A549 (cell line): ENCODE results near the gene HMCN1. TPM values are rescaled to one million over a fixed set of nuclear protein-coding genes. Genes with fewer than 3 reads are reported as not detected.

ENCODE experiments used
- ATAC-seq, 2 experiments: fragments of 200-7000 bp in 1 of 2; fragments of >200 bp in 1 of 2; cut with Nextera tagmentation in 1 of 2; cut with Tn5 transposase in 1 of 2; 3 replicates each; pipeline versions ENCODE4 v1.8.0 to v1.9.1; 2018 to 2020; ENCODE audit warnings: mild to moderate bottlenecking in 1 of 2, moderate library complexity in 1 of 2
- CTCF ChIA-PET: fragments of 300-600 bp; sonication (Branson Sonifier 250); formaldehyde crosslinking; extraction: SDS; loops from one replicate; lab custom pipeline; 2021; ENCODE audit warnings: antibody characterized with exemption, inconsistent platforms; lab: Yijun Ruan, JAX
- POLR2A ChIA-PET: fragments of 350-600 bp; formaldehyde crosslinking; extraction: SDS; loops from one replicate; lab custom pipeline; 2021; ENCODE audit warnings: antibody characterized with exemption, inconsistent platforms; lab: Yijun Ruan, JAX
- DNase-seq, 2 experiments: peaks; one replicate each; pipeline versions ENCODE4 v3.0.0 to v3.0.0-alpha.2; 2011 to 2016; ENCODE audit warnings: low read depth in 1 of 2, low spot score in 1 of 2
- FAIRE-seq: peaks from 2 replicates; lab custom pipeline; 2011; peaks lifted over from hg19 to GRCh38; lab: Jason Lieb, UNC
- H3K27ac ChIP-seq, 2 experiments: fragments of >200 bp; sonication (Bioruptor Twin); formaldehyde crosslinking; 3 replicates each; pipeline ENCODE4 v1.5.1; 2016 to 2017
- H3K4me1 ChIP-seq: fragments of >200 bp; sonication (Bioruptor Twin); formaldehyde crosslinking; 3 replicates; pipeline ENCODE4 v1.6.1; 2016
- H3K4me2 ChIP-seq: fragments of >200 bp; sonication (Bioruptor Twin); formaldehyde crosslinking; 3 replicates; pipeline ENCODE4 v1.6.1; 2016
- H3K4me3 ChIP-seq: fragments of >200 bp; sonication (Bioruptor Twin); formaldehyde crosslinking; 3 replicates; pipeline ENCODE4 v1.5.1; 2016
- H3K9me3 ChIP-seq: fragments of >200 bp; sonication (Bioruptor Twin); formaldehyde crosslinking; 3 replicates; pipeline ENCODE4 v1.6.1; 2016
- BHLHE40 ChIP-seq: IDR thresholded peaks from 2 replicates; pipeline ENCODE4 v1.6.1; 2012; ENCODE audit warnings: low read depth, low read length, inconsistent platforms
- CEBPB ChIP-seq, 2 experiments: fragments of >200 bp in 1 of 2; sonication (Bioruptor Twin) in 1 of 2; formaldehyde crosslinking in 1 of 2; IDR thresholded peaks; 2 replicates each; pipeline ENCODE4 v1.6.1; 2012 to 2016
- CHD2 ChIP-seq: fragments of 150-350 bp; IDR thresholded peaks from 2 replicates; pipeline ENCODE4 v1.6.1; 2014; ENCODE audit warnings: low read length; ENCODE audit not compliant: partially characterized antibody
- CHD4 ChIP-seq: fragments of 200-600 bp; sonication (generic); IDR thresholded peaks from 2 replicates; pipeline ENCODE4 v1.6.1; 2016; ENCODE audit warnings: antibody characterized with exemption, mild to moderate bottlenecking, borderline replicate concordance
- FOSL2 ChIP-seq, 2 experiments: fragments of 450-650 bp in 1 of 2; fragments of >200 bp in 1 of 2; sonication (Bioruptor Twin) in 1 of 2; formaldehyde crosslinking; IDR thresholded peaks; 2 replicates each; pipeline versions ENCODE4 v1.5.0 to v1.6.1; 2016 to 2020; ENCODE audit warnings: mild to moderate bottlenecking in 1 of 2, moderate library complexity in 1 of 2
- FOXS1 ChIP-seq: fragments of 250-450 bp; sonication (Bioruptor Pico); IDR thresholded peaks from 2 replicates; pipeline ENCODE4 v1.5.0; 2020; ENCODE audit warnings: mild to moderate bottlenecking, moderate library complexity
- HES2 ChIP-seq: fragments of >200 bp; sonication (Bioruptor Twin); formaldehyde crosslinking; IDR thresholded peaks from 2 replicates; pipeline ENCODE4 v1.6.1; 2016
- HEYL ChIP-seq: fragments of 250-450 bp; sonication (Bioruptor Pico); IDR thresholded peaks from 2 replicates; pipeline ENCODE4 v1.8.0; 2021; ENCODE audit warnings: mild to moderate bottlenecking, moderate library complexity
- HOXA7 ChIP-seq: fragments of 250-450 bp; sonication (Bioruptor Pico); IDR thresholded peaks from 2 replicates; pipeline ENCODE4 v1.5.0; 2020; ENCODE audit warnings: mild to moderate bottlenecking, moderate library complexity
- JUN ChIP-seq, 2 experiments: fragments of >200 bp; sonication (Bioruptor Twin); formaldehyde crosslinking; IDR thresholded peaks; 2 replicates in 1 of 2; 3 replicates in 1 of 2; pipeline ENCODE4 v1.6.1; 2016 to 2017
- KDM1A ChIP-seq: fragments of 200-600 bp; sonication (generic); IDR thresholded peaks from 2 replicates; pipeline ENCODE4 v1.6.1; 2016; ENCODE audit warnings: low read depth, mild to moderate bottlenecking
- NFE2L2 ChIP-seq: fragments of 150-350 bp; conservative IDR thresholded peaks from 2 replicates; pipeline ENCODE4 v1.6.1; 2014; ENCODE audit warnings: low read length
- POLR2A ChIP-seq: IDR thresholded peaks from 2 replicates; pipeline ENCODE4 v1.6.1; 2012; ENCODE audit warnings: mild to moderate bottlenecking, low read length
- RFX5 ChIP-seq: fragments of 450-650 bp; IDR thresholded peaks from 2 replicates; pipeline ENCODE4 v1.7.1; 2014; ENCODE audit warnings: antibody characterized with exemption, mild to moderate bottlenecking, moderate library complexity
- RNF2 ChIP-seq: fragments of 200-600 bp; sonication (generic); IDR thresholded peaks from 2 replicates; pipeline ENCODE4 v1.6.1; 2016; ENCODE audit warnings: low read depth, mild to moderate bottlenecking, antibody characterized with exemption, moderate library complexity, borderline replicate concordance
- TP53 ChIP-seq: fragments of 250-450 bp; sonication (Bioruptor Pico); IDR thresholded peaks from 2 replicates; pipeline ENCODE4 v1.5.0; 2021; ENCODE audit warnings: mild to moderate bottlenecking, moderate library complexity
- ZFP36 ChIP-seq: fragments of 450-650 bp; IDR thresholded peaks from 2 replicates; pipeline ENCODE4 v1.6.1; 2014; ENCODE audit warnings: borderline replicate concordance; ENCODE audit not compliant: partially characterized antibody
- ZSCAN20 ChIP-seq: fragments of 250-450 bp; sonication (Bioruptor Pico); IDR thresholded peaks from 2 replicates; pipeline ENCODE4 v1.8.0; 2022; ENCODE audit warnings: mild to moderate bottlenecking, moderate library complexity
- WGBS: methylation state at CpG from one replicate; pipeline ENCODE4 v1.1.6; 2017; ENCODE audit errors: missing lambda C conversion rate; 5-methylcytosine and 5-hydroxymethylcytosine counted together
- polyA plus RNA-seq, 4 experiments: library from polyadenylated mRNA; depleted of rRNA in 3 of 4; stranded (reverse); fragments of >200 nt; fragmentation: RNase III in 1 of 4; extraction: RNeasy Plus Mini Kit Qiagen cat#74134 plus additional on column Dnase treatment in 1 of 4; gene quantifications; 2 replicates in 3 of 4; 3 replicates in 1 of 4; pipeline ENCODE4 v1.2.3, GENCODE V29; 2011 to 2017
- TF ChIP-seq, protein P1 (sequence below): fragments of 250-450 bp; sonication (Bioruptor Pico); IDR thresholded peaks from 2 replicates; pipeline ENCODE4 v1.5.0; 2020; ENCODE audit warnings: low read depth, mild to moderate bottlenecking, moderate library complexity
- TF ChIP-seq, protein P2 (sequence below): fragments of 250-450 bp; sonication (Bioruptor Pico); IDR thresholded peaks from 2 replicates; pipeline ENCODE4 v1.5.0; 2021; ENCODE audit warnings: mild to moderate bottlenecking, moderate library complexity, borderline replicate concordance

Gene HMCN1
- polyA plus RNA-seq, 2 of the 4 experiments (the other 2 are of a cell fraction) = 0.03 to 0.06 TPM

DNA sequence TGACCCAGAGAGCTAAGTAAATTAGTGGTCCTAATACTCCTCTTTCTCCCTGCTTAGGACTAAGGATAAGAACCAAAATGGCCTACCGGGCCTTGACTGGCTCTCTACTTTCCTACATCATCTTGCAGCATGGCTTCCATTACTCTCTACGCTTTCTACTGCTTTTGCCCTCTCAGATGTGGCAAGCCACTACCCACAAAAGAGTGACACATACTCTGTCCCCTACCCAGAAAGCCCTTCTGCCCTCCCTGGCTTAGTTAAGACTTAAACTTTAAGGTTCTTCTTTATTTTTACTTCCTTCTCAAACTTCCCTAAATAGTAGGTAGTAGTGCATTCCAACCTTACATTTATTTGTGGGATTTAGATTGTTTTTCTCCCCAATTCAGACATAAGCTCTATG lies 412.8 kb downstream of the HMCN1 start (continued):
- TF ChIP-seq HEYL (CRISPR knock-in tag) (no peak), FOXS1 (no peak), NFE2L2 (no peak)

GRCh38 chr1:186149591-186149990 lies 415.4 kb downstream of the HMCN1 start:
- TF ChIP-seq KDM1A (no peak), TP53 (CRISPR knock-in tag) (no peak), CEBPB (IDR thresholded peaks at IDR 0.05) (no peak), RFX5 (no peak), ZSCAN20 (CRISPR knock-in tag) (no peak), BHLHE40 (no peak), CHD4 (no peak), ZFP36 (no peak), POLR2A (no peak), JUN (IDR thresholded peaks at IDR 0.05) (no peak), HES2 (no peak), HEYL (CRISPR knock-in tag) (no peak), CHD2 (no peak), RNF2 (no peak), HOXA7 (CRISPR knock-in tag) (no peak), FOSL2 (IDR thresholded peaks at IDR 0.05) (no peak), FOSL2 (CRISPR knock-in tag; IDR thresholded peaks at IDR 0.05) (no peak)
- TF ChIP-seq, protein P1, sequence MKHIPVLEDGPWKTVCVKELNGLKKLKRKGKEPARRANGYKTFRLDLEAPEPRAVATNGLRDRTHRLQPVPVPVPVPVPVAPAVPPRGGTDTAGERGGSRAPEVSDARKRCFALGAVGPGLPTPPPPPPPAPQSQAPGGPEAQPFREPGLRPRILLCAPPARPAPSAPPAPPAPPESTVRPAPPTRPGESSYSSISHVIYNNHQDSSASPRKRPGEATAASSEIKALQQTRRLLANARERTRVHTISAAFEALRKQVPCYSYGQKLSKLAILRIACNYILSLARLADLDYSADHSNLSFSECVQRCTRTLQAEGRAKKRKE (CRISPR knock-in tag) = no peak
- TF ChIP-seq, protein P2, sequence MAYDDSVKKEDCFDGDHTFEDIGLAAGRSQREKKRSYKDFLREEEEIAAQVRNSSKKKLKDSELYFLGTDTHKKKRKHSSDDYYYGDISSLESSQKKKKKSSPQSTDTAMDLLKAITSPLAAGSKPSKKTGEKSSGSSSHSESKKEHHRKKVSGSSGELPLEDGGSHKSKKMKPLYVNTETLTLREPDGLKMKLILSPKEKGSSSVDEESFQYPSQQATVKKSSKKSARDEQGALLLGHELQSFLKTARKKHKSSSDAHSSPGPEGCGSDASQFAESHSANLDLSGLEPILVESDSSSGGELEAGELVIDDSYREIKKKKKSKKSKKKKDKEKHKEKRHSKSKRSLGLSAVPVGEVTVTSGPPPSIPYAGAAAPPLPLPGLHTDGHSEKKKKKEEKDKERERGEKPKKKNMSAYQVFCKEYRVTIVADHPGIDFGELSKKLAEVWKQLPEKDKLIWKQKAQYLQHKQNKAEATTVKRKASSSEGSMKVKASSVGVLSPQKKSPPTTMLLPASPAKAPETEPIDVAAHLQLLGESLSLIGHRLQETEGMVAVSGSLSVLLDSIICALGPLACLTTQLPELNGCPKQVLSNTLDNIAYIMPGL (CRISPR knock-in tag) = no peak
- 15% methylated on average over 2 of the region's 2 CpGs for WGBS
- FAIRE-seq = no peak

GRCh38 chr1:186152227-186152619 lies 418.0 kb downstream of the HMCN1 start:
- Histone ChIP-seq H3K27ac (no peak overlapping the region), H3K4me1 (peaks cover 16% of the 10 kb centered on the region), H3K4me2 (peak overlapping the region; percentile 18), H3K9me3 (no peaks in the 10 kb centered on the region), H3K4me3 (no peak overlapping the region)
- POLR2A ChIA-PET = no interaction called here
- no peak for TF ChIP-seq JUN (IDR thresholded peaks at IDR 0.05)
- FAIRE-seq (no peak), ATAC-seq (no peak), DNase-seq (no peak)
- WGBS = 58% methylated on average over 3 of the region's 3 CpGs
- CTCF ChIA-PET = interaction anchor here (1.3 to 1.4 kb wide), 2 partner anchors 60 kb away, joined by 3 read pairs; no protein-coding TSS in a partner anchor

More at GRCh38 chr1:186149591-186149990, 415.4 kb downstream of the HMCN1 start:
- H3K27ac ChIP-seq = no peak overlapping the region
- ATAC-seq (no peak), DNase-seq (no peak)
- CTCF ChIA-PET = interaction anchor here (1.3 to 1.4 kb wide), 2 partner anchors 17 to 63 kb away, joined by 3 to 5 read pairs; no protein-coding TSS in a partner anchor
- no peaks in the 10 kb centered on the region for H3K9me3 ChIP-seq
- no peak overlapping the region for H3K4me3 ChIP-seq
- no peak overlapping the region for H3K4me2 ChIP-seq
- H3K4me1 ChIP-seq = peaks cover 12% of the 10 kb centered on the region
- POLR2A ChIA-PET = no interaction called here
